22Rv1 (cell line): Measurements from ENCODE around the gene EFCAB5.
"Not testable (repeated sequence)": the region's sequence is repeated elsewhere in the genome, so short reads cannot be mapped to it uniquely, and the experiment has no call there.

Source experiments
- H3K27ac ChIP-seq: fragments of 450-650 bp; 2 replicates; pipeline ENCODE4 v1.5.1; 2017
- CTCF ChIP-seq: fragments of 450-650 bp; IDR thresholded peaks from 2 replicates; pipeline ENCODE4 v1.5.1; 2017; ENCODE audit warnings: mild to moderate bottlenecking
- ZFX ChIP-seq: fragments of 450-650 bp; IDR thresholded peaks from 2 replicates; pipeline ENCODE4 v1.6.1; 2017; ENCODE audit warnings: antibody characterized with exemption, borderline replicate concordance

EFCAB5 gene

GRCh38 chr17:29941334-29941733 lies at the start of gene EFCAB5:
EFCAB5 (plus strand) TSS chr17:29941634; CDS start chr17:29941797, 163 bp downstream.
- TF ChIP-seq ZFX (no peak), CTCF (no peak)
- no peak within 1 kb of the TSS for H3K27ac ChIP-seq

GRCh38 chr17:29892201-29892600 lies 49.2 kb upstream of the EFCAB5 start:
- H3K27ac ChIP-seq = no peak overlapping the region
- no peak for TF ChIP-seq CTCF
- no peak for TF ChIP-seq ZFX

GRCh38 chr17:29897136-29897535 lies 44.3 kb upstream of the EFCAB5 start:
- H3K27ac ChIP-seq = not testable (repeated sequence)

- TF ChIP-seq CTCF = no peak
- no peak for TF ChIP-seq ZFX
- H3K27ac ChIP-seq = no peak overlapping the region
Observed at GRCh38 chr17:29903471-29903870, 38.0 kb upstream of the EFCAB5 start.

- TF ChIP-seq CTCF (no peak), ZFX (no peak)
- H3K27ac ChIP-seq = no peak overlapping the region
Observed at GRCh38 chr17:29905086-29905878, 36.2 kb upstream of the EFCAB5 start.

GRCh38 chr17:29905879-29906167 lies 35.6 kb upstream of the EFCAB5 start:
- TF ChIP-seq ZFX (no peak), CTCF (no peak)
- no peak overlapping the region for H3K27ac ChIP-seq

GRCh38 chr17:29906969-29907368 lies 34.5 kb upstream of the EFCAB5 start:
- no peak overlapping the region for H3K27ac ChIP-seq
- TF ChIP-seq CTCF = no peak
- no peak for TF ChIP-seq ZFX
